GM23338 (cell line): ENCODE measurements around the gene OXCT2.

Experiments used
- CREB1 ChIP-seq: fragments of 250-450 bp; sonication (Bioruptor Pico); IDR thresholded peaks from 2 replicates; pipeline ENCODE4 v1.5.0; 2020; ENCODE audit warnings: low read depth, mild to moderate bottlenecking, moderate library complexity
- EZH2 ChIP-seq: fragments of 200-600 bp; sonication (generic); IDR thresholded peaks from one replicate; pipeline ENCODE4 v1.8.0; 2017; ENCODE audit warnings: antibody characterized with exemption, mild to moderate bottlenecking, low read depth; ENCODE audit not compliant: unreplicated experiment
- EZH2phosphoT487 ChIP-seq: fragments of 200-600 bp; sonication (generic); IDR thresholded peaks from one replicate; pipeline ENCODE4 v1.8.1; 2018; ENCODE audit warnings: antibody characterized with exemption; ENCODE audit not compliant: unreplicated experiment
- NANOG ChIP-seq: IDR thresholded peaks from 2 replicates; pipeline ENCODE4 v1.6.1; 2016; ENCODE audit warnings: antibody characterized with exemption, borderline replicate concordance
- POLR2AphosphoS5 ChIP-seq: IDR thresholded peaks from 2 replicates; pipeline ENCODE4 v1.6.1; 2016; ENCODE audit warnings: antibody characterized with exemption, low read depth
- REST ChIP-seq: IDR thresholded peaks from one replicate; pipeline ENCODE4 v1.6.1; 2018; ENCODE audit warnings: antibody characterized with exemption; ENCODE audit not compliant: unreplicated experiment
- TF ChIP-seq, protein P1 (sequence below), 2 experiments: fragments of 200-600 bp in 1 of 2; sonication (generic) in 1 of 2; conservative IDR thresholded peaks; 2 replicates each; pipeline versions ENCODE4 v1.5.1 to v1.6.1; 2016 to 2017; ENCODE audit warnings: antibody characterized with exemption in 2 of 2, low read depth in 2 of 2, mild to moderate bottlenecking in 2 of 2, moderate library complexity in 1 of 2

DNA sequence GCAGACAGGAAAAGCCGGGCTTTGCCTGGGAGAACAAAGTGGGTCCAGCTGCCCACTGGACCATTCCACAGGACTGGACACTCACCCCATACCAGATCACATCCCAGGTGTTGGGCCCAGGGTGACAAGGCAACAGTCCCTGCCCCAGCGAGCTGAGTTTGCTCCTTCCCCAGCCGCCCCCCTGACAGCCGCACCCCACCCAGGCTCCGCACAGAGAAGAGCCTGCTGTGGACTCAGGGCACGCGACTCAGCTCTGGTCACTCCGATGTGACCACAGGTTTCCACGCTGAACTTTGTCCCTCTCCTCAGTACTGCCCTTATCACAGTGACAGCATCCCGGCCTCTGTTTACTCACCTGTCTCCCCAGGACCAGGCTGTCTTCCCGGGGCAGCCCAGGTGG is 16.3 kb upstream of the OXCT2 start:
- TF ChIP-seq, protein P1, sequence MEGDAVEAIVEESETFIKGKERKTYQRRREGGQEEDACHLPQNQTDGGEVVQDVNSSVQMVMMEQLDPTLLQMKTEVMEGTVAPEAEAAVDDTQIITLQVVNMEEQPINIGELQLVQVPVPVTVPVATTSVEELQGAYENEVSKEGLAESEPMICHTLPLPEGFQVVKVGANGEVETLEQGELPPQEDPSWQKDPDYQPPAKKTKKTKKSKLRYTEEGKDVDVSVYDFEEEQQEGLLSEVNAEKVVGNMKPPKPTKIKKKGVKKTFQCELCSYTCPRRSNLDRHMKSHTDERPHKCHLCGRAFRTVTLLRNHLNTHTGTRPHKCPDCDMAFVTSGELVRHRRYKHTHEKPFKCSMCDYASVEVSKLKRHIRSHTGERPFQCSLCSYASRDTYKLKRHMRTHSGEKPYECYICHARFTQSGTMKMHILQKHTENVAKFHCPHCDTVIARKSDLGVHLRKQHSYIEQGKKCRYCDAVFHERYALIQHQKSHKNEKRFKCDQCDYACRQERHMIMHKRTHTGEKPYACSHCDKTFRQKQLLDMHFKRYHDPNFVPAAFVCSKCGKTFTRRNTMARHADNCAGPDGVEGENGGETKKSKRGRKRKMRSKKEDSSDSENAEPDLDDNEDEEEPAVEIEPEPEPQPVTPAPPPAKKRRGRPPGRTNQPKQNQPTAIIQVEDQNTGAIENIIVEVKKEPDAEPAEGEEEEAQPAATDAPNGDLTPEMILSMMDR (conservative IDR thresholded peaks at IDR 0.05; ENCODE audit: low read depth in 2 of 2) = no peak
- TF ChIP-seq EZH2 (no peak), CREB1 (CRISPR knock-in tag) (no peak), EZH2phosphoT487 (no peak), REST (no peak), NANOG (no peak), POLR2AphosphoS5 (no peak)
